Hepatocyte (in vitro differentiated cells): ENCODE results near the gene ARL14EPL.

Source experiments
- CTCF ChIP-seq: fragments of 200-600 bp; sonication (generic); IDR thresholded peaks from 2 replicates; pipeline ENCODE4 v1.5.1; 2016; ENCODE audit warnings: antibody characterized with exemption, mild to moderate bottlenecking; ENCODE audit not compliant: poor library complexity
- EZH2 ChIP-seq: fragments of 200-600 bp; sonication (generic); IDR thresholded peaks from 2 replicates; pipeline ENCODE4 v1.6.1; 2016; ENCODE audit warnings: antibody characterized with exemption, mild to moderate bottlenecking, borderline replicate concordance
- EZH2phosphoT487 ChIP-seq: fragments of 200-600 bp; sonication (generic); IDR thresholded peaks from one replicate; pipeline ENCODE4 v1.6.1; 2018; ENCODE audit warnings: antibody characterized with exemption, mild to moderate bottlenecking, low read depth, moderate library complexity; ENCODE audit not compliant: unreplicated experiment, severe bottlenecking

GRCh38 chr5:115992848-115993350, 39.4 kb upstream of the ARL14EPL start:
- TF ChIP-seq EZH2phosphoT487 (no peak), CTCF (no peak), EZH2 (no peak)
